Choroid plexus epithelial cell (primary cell): Measurements from ENCODE around the gene DMAC2.
"Not testable (repeated sequence)": the region's sequence is repeated elsewhere in the genome, so short reads cannot be mapped to it uniquely, and the experiment has no call there.

ENCODE experiments used
- DNase-seq: peaks from one replicate; pipeline ENCODE4 v3.0.0-alpha.2; 2010; ENCODE audit warnings: low read depth
- H3K4me3 ChIP-seq: 2 replicates; pipeline ENCODE4 v1.5.1; 2011; ENCODE audit warnings: low read depth, mild to moderate bottlenecking, control low read depth, low read length, moderate library complexity
- CTCF ChIP-seq: conservative IDR thresholded peaks from 2 replicates; pipeline ENCODE4 v1.5.1; 2011; ENCODE audit warnings: low read depth, mild to moderate bottlenecking, control low read depth, inconsistent platforms, low read length, moderate library complexity

DMAC2 gene

DNA sequence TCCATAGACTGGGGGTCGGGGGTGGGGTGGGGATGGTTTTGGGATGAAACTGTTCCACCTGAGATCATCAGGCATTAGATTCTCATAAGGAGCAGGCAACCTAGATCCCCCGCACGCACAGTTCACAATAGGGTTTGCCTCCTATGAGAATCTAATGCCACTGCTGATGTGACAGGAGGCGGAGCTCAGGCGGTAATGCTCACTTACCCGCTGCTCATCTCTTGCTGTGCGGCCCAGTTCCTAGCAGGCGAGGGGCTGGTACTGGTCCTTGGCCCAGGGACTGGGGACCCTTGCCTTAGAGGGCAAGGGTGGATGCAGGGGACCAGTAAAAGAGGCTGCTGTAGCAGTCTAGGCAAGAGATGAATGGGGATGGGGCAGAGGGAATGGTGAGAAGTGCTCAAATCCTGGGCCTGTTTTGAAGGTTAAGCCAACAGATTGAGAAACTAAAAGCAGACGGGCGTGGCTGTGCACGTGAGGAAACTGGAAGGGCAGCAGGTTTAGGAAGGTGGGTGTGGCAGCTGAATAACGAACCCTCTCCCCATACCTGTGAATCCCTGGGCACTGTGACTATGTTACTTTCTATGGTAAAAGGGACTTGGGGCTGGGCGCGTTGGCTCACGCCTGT, 1.7 kb upstream of the DMAC2 start:
- no peak for TF ChIP-seq CTCF
- no peak overlapping the region for H3K4me3 ChIP-seq
- no peak for DNase-seq

DNA sequence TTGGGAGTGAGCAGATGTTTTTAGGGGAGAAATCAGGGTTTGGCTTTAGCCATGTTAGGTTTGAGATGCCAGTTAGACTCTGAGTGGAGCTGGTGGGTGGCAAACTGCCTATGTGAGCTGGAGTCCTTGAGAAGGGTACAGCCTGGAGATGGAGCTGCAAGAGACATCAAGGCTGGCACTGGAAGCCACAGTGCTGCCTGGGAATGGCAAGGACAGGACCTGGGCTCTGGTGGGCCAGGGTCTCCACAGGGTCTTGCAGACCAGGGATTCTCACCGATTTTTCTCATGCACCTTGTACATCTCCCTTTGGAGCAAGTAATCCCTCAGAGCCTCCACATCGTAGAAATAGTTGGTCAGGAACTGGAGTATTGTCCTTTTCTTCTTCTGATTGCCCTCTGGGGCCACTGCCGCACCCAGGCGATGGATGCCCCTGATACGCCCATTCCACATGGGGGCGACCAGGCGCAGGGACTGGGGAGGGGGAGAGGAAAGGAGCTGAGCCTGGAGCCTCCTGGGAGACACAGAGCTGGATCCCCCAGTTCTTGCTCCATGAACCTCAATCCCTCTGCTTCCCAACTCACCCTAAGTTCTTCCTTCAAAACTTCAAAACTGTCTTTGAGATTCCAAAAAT, 1.7 kb downstream of the DMAC2 start:
- no peak for TF ChIP-seq CTCF
- no peak for DNase-seq
- H3K4me3 ChIP-seq = no peak overlapping the region

GRCh38 chr19:41436674-41436951, 3.1 kb downstream of the DMAC2 start:
- H3K4me3 ChIP-seq = no peak overlapping the region
- no peak for TF ChIP-seq CTCF
- DNase-seq = no peak

GRCh38 chr19:41435936-41436673, 3.6 kb downstream of the DMAC2 start:
- no peak for TF ChIP-seq CTCF
- no peak overlapping the region for H3K4me3 ChIP-seq
- DNase-seq = no peak

DNA sequence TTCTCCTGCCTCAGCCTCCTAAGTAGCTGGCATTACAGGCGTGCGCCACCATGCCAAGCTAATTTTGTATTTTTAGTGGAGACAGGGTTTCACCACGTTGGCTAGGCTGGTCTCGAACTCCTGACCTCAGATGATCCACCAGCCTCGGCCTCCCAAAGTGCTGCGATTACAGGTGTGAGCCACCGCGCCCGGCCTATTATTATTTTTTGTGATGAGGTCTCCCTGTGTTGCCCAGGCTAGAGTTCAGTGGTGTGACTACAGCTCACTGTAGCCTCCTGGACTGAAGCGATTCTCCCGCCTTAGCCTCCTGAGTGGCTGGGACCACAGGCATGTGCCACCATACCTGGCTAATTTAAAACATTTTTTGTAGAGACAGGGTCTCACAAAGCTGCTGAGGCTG, 4.3 kb downstream of the DMAC2 start:
- DNase-seq, H3K4me3 ChIP-seq: not testable (repeated sequence)

DNA sequence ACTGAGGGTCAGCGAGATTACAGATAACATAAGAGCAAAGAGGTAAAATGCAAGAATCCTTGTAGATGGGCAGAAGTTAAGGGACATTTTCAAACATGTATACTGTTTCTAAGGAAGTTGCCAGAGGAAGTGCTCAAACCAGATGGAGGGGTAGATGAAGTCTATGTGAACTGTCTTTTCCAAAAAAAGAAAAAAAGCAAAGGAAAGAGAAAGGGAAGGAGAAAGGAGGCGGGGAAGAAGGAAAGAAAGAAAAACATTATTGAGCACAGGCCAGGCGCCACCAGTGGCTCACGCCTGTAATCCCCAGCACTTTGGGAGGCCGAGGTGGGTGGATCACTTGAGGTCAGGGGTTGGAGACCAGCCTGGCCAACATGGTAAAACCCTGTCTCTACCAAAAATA, 5.3 kb downstream of the DMAC2 start:
- TF ChIP-seq CTCF = no peak
- DNase-seq = no peak
- no peak overlapping the region for H3K4me3 ChIP-seq

- H3K4me3 ChIP-seq = no peak overlapping the region
- no peak for TF ChIP-seq CTCF
- DNase-seq = no peak
Observed at GRCh38 chr19:41433171-41433570, 6.5 kb downstream of the DMAC2 start.
